ENCODE results near the gene NTNG2. TPM values are rescaled to one million over a fixed set of nuclear protein-coding genes. Genes with fewer than 3 reads are reported as not detected.

The NTNG2 gene
- total RNA-seq, 4 donors from 2014 or later: 1.5 to 6.6 (median 4.3) TPM

GRCh38 chr9:132241840-132242620 lies 80.2 kb downstream of the NTNG2 start:
- H3K27ac ChIP-seq (replicated peaks in 1 of 4): peak overlapping the region; percentile 40 to 67 (median 56)
- peaks cover 0 to 26% (median 0%) of the 10 kb centered on the region in 4 donors for H3K27me3 ChIP-seq
- H3K36me3 ChIP-seq: no peaks in the 10 kb centered on the region
- H3K4me3 ChIP-seq: peak overlapping the region; percentile 70 to 81 (median 76)
- peaks cover 19 to 43% (median 40%) of the 10 kb centered on the region in 4 donors for H3K4me1 ChIP-seq
- intact Hi-C loops (cut with DNase I): no loop called here
- TF ChIP-seq POLR2AphosphoS5 (IDR thresholded peaks at IDR 0.05) (no peak), POLR2A (IDR thresholded peaks at IDR 0.05; ENCODE audit: low read depth) (no peak), EP300 (IDR thresholded peaks at IDR 0.05) (no peak)
- TF ChIP-seq, protein P1, sequence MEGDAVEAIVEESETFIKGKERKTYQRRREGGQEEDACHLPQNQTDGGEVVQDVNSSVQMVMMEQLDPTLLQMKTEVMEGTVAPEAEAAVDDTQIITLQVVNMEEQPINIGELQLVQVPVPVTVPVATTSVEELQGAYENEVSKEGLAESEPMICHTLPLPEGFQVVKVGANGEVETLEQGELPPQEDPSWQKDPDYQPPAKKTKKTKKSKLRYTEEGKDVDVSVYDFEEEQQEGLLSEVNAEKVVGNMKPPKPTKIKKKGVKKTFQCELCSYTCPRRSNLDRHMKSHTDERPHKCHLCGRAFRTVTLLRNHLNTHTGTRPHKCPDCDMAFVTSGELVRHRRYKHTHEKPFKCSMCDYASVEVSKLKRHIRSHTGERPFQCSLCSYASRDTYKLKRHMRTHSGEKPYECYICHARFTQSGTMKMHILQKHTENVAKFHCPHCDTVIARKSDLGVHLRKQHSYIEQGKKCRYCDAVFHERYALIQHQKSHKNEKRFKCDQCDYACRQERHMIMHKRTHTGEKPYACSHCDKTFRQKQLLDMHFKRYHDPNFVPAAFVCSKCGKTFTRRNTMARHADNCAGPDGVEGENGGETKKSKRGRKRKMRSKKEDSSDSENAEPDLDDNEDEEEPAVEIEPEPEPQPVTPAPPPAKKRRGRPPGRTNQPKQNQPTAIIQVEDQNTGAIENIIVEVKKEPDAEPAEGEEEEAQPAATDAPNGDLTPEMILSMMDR (IDR thresholded peaks at IDR 0.05): peak in 1 of 3 experiments; percentile 3
- no peaks in the 10 kb centered on the region for H3K9me3 ChIP-seq
- under 1% methylated on average over 36 of the region's 81 CpGs for WGBS
- no peak for DNase-seq (ENCODE audit: extremely low spot score)

- H3K36me3 ChIP-seq: no peaks in the 10 kb centered on the region
- peaks cover 0 to 33% (median 0%) of the 10 kb centered on the region in 4 donors for H3K27me3 ChIP-seq
- WGBS: 17% methylated on average over 17 of the region's 18 CpGs
- intact Hi-C loops (cut with DNase I): no loop called here
- H3K4me3 ChIP-seq: peak overlapping the region; percentile 70 to 81 (median 76)
- no peak for DNase-seq (ENCODE audit: extremely low spot score)
- no peaks in the 10 kb centered on the region for H3K9me3 ChIP-seq
- peaks cover 17 to 43% (median 40%) of the 10 kb centered on the region in 4 donors for H3K4me1 ChIP-seq
- TF ChIP-seq POLR2AphosphoS5 (IDR thresholded peaks at IDR 0.05) (no peak), EP300 (IDR thresholded peaks at IDR 0.05) (no peak)
- TF ChIP-seq, protein P1 (IDR thresholded peaks at IDR 0.05): no peak
- H3K27ac ChIP-seq (replicated peaks in 1 of 4): peak overlapping the region in 3 of 4 donors; percentile 49 to 67 (median 63)
Observed at GRCh38 chr9:132242621-132243155, 80.8 kb downstream of the NTNG2 start.

- Histone ChIP-seq H3K9me3 (no peaks in the 10 kb centered on the region), H3K36me3 (no peaks in the 10 kb centered on the region), H3K27me3 (peaks cover 0 to 38% (median 0%) of the 10 kb centered on the region in 4 donors), H3K4me3 (no peak overlapping the region), H3K4me1 (peaks cover 17 to 43% (median 40%) of the 10 kb centered on the region in 4 donors), H3K27ac (replicated peaks in 1 of 4) (no peak overlapping the region)
- TF ChIP-seq EP300 (IDR thresholded peaks at IDR 0.05) (no peak), POLR2AphosphoS5 (IDR thresholded peaks at IDR 0.05) (no peak), POLR2A (IDR thresholded peaks at IDR 0.05; ENCODE audit: low read depth) (no peak)
- TF ChIP-seq, protein P1 (IDR thresholded peaks at IDR 0.05): no peak
- DNase-seq (ENCODE audit: extremely low spot score): no peak
- intact Hi-C loops (cut with DNase I): no loop called here
- 86% methylated on average over 11 of the region's 19 CpGs for WGBS
Observed at GRCh38 chr9:132243156-132244074, 81.6 kb downstream of the NTNG2 start.

DNA sequence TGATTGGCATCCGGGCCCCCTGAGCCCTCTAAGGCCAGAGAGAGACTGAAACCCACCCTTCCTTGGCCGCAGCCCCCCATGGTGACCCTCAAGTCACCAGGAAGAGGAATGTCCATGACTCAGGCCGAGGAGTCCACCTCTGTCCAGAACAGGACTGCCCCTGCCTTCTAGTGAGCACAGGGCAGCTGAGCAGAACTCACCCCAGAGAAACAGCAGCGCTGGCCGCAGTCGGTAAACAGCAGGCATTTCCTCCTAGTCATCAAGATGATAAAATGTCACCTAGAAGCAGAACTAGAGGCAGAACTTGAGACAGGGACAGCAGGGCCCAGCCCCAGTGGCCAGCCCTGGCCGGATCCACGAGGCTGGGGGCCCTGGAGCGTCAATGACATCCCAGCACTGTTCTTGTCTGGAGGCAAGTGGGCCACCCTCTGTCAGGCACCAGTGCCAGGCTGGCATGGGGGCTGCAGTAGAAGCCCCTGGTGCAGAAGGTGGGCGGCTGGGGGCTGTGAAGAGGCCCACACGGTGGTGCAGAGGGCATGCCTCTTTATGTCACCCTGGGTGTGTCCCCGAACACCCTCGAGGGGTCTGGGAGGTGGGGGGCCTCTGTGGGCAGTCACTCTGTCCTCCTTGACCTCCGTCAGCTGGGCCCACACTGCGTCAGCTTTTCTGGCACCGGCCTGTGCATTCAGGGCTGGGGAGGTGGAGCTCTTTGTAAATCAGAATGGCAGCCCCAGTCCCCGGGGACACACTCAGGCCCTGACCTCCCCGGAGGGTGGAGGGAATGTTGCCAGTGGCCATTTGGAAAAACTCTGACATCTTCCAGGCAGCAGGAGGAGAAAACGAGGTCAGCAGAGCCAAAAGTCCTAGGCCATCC lies 83.0 kb downstream of the NTNG2 start:
- DNase-seq (ENCODE audit: extremely low spot score): no peak
- Histone ChIP-seq H3K4me1 (peaks cover 17 to 43% (median 40%) of the 10 kb centered on the region in 4 donors), H3K27ac (replicated peaks in 1 of 4) (peak overlapping the region in 2 of 4 donors; percentile 35 to 51), H3K36me3 (no peaks in the 10 kb centered on the region), H3K4me3 (no peak overlapping the region), H3K27me3 (peaks cover 0 to 40% (median 0%) of the 10 kb centered on the region in 4 donors), H3K9me3 (no peaks in the 10 kb centered on the region)
- WGBS: 57% methylated on average over 11 of the region's 19 CpGs
- intact Hi-C loops (cut with DNase I): no loop called here
- no peak for TF ChIP-seq EP300 (IDR thresholded peaks at IDR 0.05)
- no peak for TF ChIP-seq POLR2AphosphoS5 (IDR thresholded peaks at IDR 0.05)
- TF ChIP-seq, protein P1 (IDR thresholded peaks at IDR 0.05): no peak
- no peak for TF ChIP-seq POLR2A (IDR thresholded peaks at IDR 0.05; ENCODE audit: low read depth)
